ENCODE results near the gene PSMG3.

The PSMG3 gene

DNA sequence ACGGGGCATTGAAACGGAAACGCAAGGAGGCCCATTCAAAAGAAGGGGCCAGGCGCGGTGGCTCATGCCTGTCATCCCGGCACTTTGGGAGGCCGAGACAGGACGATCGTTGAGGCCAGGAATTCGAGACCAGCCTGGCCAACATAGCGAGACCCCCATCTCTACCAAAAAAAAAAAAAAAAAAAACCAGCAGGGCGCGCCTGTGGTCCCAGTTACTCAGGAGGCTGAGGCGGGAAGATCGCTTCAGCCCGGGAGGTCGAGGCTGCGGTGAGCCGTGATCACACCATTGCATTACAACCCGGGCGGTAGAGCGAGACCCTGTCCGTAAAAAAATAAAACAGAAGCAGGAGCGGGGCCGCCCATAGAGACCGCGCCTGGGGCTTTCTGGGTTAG is 396 bp downstream of the PSMG3 start:
- TF ChIP-seq, protein P1, sequence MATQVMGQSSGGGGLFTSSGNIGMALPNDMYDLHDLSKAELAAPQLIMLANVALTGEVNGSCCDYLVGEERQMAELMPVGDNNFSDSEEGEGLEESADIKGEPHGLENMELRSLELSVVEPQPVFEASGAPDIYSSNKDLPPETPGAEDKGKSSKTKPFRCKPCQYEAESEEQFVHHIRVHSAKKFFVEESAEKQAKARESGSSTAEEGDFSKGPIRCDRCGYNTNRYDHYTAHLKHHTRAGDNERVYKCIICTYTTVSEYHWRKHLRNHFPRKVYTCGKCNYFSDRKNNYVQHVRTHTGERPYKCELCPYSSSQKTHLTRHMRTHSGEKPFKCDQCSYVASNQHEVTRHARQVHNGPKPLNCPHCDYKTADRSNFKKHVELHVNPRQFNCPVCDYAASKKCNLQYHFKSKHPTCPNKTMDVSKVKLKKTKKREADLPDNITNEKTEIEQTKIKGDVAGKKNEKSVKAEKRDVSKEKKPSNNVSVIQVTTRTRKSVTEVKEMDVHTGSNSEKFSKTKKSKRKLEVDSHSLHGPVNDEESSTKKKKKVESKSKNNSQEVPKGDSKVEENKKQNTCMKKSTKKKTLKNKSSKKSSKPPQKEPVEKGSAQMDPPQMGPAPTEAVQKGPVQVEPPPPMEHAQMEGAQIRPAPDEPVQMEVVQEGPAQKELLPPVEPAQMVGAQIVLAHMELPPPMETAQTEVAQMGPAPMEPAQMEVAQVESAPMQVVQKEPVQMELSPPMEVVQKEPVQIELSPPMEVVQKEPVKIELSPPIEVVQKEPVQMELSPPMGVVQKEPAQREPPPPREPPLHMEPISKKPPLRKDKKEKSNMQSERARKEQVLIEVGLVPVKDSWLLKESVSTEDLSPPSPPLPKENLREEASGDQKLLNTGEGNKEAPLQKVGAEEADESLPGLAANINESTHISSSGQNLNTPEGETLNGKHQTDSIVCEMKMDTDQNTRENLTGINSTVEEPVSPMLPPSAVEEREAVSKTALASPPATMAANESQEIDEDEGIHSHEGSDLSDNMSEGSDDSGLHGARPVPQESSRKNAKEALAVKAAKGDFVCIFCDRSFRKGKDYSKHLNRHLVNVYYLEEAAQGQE (IDR thresholded peaks at IDR 0.05; ENCODE audit: insufficient read depth in 1 of 2, low read depth in 2 of 2, low read length in 2 of 2): no peak
- TF ChIP-seq SIN3A (IDR thresholded peaks at IDR 0.05; ENCODE audit: borderline replicate concordance, insufficient read depth, low read length) (no peak), TAF1 (IDR thresholded peaks at IDR 0.05; ENCODE audit: borderline replicate concordance, insufficient read depth, low read length) (no peak), POLR2AphosphoS5 (IDR thresholded peaks at IDR 0.05; ENCODE audit: low read depth, low read length) (no peak), FOXP2 (optimal IDR thresholded peaks at IDR 0.05; ENCODE audit: borderline replicate concordance, extremely low read depth, extremely low read length, insufficient read depth) (no peak)

- no peak for TF ChIP-seq POLR2AphosphoS5 (IDR thresholded peaks at IDR 0.05; ENCODE audit: low read depth, low read length)
- TF ChIP-seq SIN3A (IDR thresholded peaks at IDR 0.05; ENCODE audit: borderline replicate concordance, insufficient read depth, low read length): no peak
- TF ChIP-seq, protein P1 (IDR thresholded peaks at IDR 0.05; ENCODE audit: insufficient read depth in 1 of 2, low read depth in 2 of 2, low read length in 2 of 2): no peak
- no peak for TF ChIP-seq FOXP2 (optimal IDR thresholded peaks at IDR 0.05; ENCODE audit: borderline replicate concordance, extremely low read depth, extremely low read length, insufficient read depth)
- TF ChIP-seq TAF1 (IDR thresholded peaks at IDR 0.05; ENCODE audit: borderline replicate concordance, insufficient read depth, low read length): no peak
Observed at GRCh38 chr7:1569016-1569415, 816 bp downstream of the PSMG3 start.

- TF ChIP-seq TAF1 (IDR thresholded peaks at IDR 0.05; ENCODE audit: borderline replicate concordance, insufficient read depth, low read length) (no peak), SIN3A (IDR thresholded peaks at IDR 0.05; ENCODE audit: borderline replicate concordance, insufficient read depth, low read length) (no peak), FOXP2 (optimal IDR thresholded peaks at IDR 0.05; ENCODE audit: borderline replicate concordance, extremely low read depth, extremely low read length, insufficient read depth) (no peak), POLR2AphosphoS5 (IDR thresholded peaks at IDR 0.05; ENCODE audit: low read depth, low read length) (no peak)
- TF ChIP-seq, protein P1 (IDR thresholded peaks at IDR 0.05; ENCODE audit: insufficient read depth in 1 of 2, low read depth in 2 of 2, low read length in 2 of 2): no peak
Observed at GRCh38 chr7:1567896-1568510, 1.8 kb downstream of the PSMG3 start.

GRCh38 chr7:1567049-1567771 is 2.6 kb downstream of the PSMG3 start:
- TF ChIP-seq FOXP2 (optimal IDR thresholded peaks at IDR 0.05; ENCODE audit: borderline replicate concordance, extremely low read depth, extremely low read length, insufficient read depth): no peak
- no peak for TF ChIP-seq TAF1 (IDR thresholded peaks at IDR 0.05; ENCODE audit: borderline replicate concordance, insufficient read depth, low read length)
- TF ChIP-seq SIN3A (IDR thresholded peaks at IDR 0.05; ENCODE audit: borderline replicate concordance, insufficient read depth, low read length): no peak
- no peak for TF ChIP-seq POLR2AphosphoS5 (IDR thresholded peaks at IDR 0.05; ENCODE audit: low read depth, low read length)
- TF ChIP-seq, protein P1 (IDR thresholded peaks at IDR 0.05; ENCODE audit: insufficient read depth in 1 of 2, low read depth in 2 of 2, low read length in 2 of 2): no peak
